ENCODE data around the gene RPS6KB2. TPM values are rescaled to one million over a fixed set of nuclear protein-coding genes. Genes with fewer than 3 reads are reported as not detected.

The RPS6KB2 gene
- total and polyA plus RNA-seq, 12 donors = 36.6 to 111 (median 50.0) TPM

DNA sequence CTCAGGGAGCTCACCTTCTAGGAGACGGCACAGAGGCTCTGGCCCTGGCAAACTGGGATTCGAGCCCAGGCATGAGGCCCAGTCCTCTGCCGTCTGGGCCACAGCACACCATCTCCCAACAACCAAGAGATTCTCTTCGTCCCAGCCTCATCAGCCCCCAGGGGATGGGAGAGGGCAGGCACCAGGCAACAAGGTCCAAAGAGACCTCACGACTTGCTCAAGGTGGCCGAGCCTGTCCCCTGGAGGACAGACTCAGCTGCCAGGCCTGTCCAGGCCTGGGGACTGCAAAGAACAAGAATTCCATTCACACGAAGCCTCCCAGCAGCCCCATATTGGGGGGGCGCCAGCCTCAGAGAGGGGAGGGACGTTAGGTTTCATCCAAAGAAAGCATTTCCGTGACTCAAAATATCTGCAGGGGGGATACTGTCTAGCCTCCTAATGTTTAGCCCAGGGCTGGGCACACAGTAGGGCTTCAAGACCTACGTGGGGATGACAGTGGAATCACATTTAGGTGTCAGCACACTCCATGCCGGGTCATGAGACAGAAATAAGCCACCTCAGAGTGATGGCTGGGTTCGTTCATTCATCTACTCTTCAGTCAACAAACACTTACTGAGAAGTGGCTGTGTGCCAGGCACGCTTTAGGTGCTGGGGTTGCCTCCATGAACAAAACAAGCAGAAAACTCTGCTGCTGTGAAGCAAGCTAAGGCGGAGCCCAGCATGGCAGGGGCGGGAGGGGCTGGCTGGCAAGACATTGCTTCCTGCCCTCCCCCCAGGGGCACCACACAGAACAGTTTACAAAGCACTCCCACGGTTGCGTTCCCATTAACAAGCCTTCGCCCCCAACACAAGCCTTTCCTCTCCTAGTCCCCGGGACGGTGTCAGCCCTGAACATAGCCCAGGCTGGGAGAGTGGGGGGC lies 11.6 kb upstream of the RPS6KB2 start:
- no peak overlapping the region for H3K4me3 ChIP-seq
- peaks cover 14% of the 10 kb centered on the region for H3K27me3 ChIP-seq
- 64 to 80% (median 71%) methylated on average over 14 to 21 of the region's 21 CpGs for WGBS, 4 donors
- H3K4me1 ChIP-seq (replicated peaks in 1 of 2) = peaks cover 10 to 16% of the 10 kb centered on the region in 2 donors
- H3K27ac ChIP-seq = no peak overlapping the region
- H3K36me3 ChIP-seq (replicated peaks in 1 of 2) = no peaks in the 10 kb centered on the region
- no peak for TF ChIP-seq POLR2A (IDR thresholded peaks at IDR 0.05)
- TF ChIP-seq, protein P1, sequence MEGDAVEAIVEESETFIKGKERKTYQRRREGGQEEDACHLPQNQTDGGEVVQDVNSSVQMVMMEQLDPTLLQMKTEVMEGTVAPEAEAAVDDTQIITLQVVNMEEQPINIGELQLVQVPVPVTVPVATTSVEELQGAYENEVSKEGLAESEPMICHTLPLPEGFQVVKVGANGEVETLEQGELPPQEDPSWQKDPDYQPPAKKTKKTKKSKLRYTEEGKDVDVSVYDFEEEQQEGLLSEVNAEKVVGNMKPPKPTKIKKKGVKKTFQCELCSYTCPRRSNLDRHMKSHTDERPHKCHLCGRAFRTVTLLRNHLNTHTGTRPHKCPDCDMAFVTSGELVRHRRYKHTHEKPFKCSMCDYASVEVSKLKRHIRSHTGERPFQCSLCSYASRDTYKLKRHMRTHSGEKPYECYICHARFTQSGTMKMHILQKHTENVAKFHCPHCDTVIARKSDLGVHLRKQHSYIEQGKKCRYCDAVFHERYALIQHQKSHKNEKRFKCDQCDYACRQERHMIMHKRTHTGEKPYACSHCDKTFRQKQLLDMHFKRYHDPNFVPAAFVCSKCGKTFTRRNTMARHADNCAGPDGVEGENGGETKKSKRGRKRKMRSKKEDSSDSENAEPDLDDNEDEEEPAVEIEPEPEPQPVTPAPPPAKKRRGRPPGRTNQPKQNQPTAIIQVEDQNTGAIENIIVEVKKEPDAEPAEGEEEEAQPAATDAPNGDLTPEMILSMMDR (IDR thresholded peaks at IDR 0.05) = no peak
- no peaks in the 10 kb centered on the region for H3K9me3 ChIP-seq (replicated peaks in 1 of 3)
- intact Hi-C loops (cut with DNase I) = no loop called here
- DNase-seq = no peak

DNA sequence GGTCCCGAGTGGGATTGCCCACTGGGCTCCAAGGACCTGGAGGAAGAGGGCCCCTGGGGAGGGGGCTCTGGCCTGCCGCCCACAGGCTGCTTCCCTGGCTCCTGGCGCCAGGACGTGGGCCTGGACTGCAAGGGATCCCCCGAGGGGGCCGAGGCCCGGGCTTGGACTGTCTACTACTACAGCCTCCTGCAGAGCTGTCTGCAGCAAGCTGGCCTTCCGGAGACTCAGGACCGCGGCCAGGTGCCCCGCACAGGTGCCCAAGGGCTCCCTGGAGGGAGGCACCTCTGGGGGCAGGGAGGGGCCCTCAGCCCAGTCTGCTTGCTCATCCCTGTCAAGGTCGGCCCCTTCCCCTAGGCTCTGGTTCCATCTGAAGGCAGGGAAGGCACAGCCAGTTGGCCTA lies 10.9 kb upstream of the RPS6KB2 start:
- H3K9me3 ChIP-seq (replicated peaks in 1 of 3) = no peaks in the 10 kb centered on the region
- no peak overlapping the region for H3K4me3 ChIP-seq
- peaks cover 13% of the 10 kb centered on the region for H3K27me3 ChIP-seq
- TF ChIP-seq, protein P1 (IDR thresholded peaks at IDR 0.05) = no peak
- TF ChIP-seq POLR2A (IDR thresholded peaks at IDR 0.05) = no peak
- WGBS, 4 donors = 89 to 97% (median 89%) methylated on average over 7 to 12 of the region's 12 CpGs; no CpG with 5 or more reads in 1 of the 4 donors
- no peaks in the 10 kb centered on the region for H3K36me3 ChIP-seq (replicated peaks in 1 of 2)
- no peak for DNase-seq
- intact Hi-C loops (cut with DNase I) = no loop called here
- no peak overlapping the region for H3K27ac ChIP-seq
- peaks cover 10 to 16% of the 10 kb centered on the region in 2 donors for H3K4me1 ChIP-seq (replicated peaks in 1 of 2)

DNA sequence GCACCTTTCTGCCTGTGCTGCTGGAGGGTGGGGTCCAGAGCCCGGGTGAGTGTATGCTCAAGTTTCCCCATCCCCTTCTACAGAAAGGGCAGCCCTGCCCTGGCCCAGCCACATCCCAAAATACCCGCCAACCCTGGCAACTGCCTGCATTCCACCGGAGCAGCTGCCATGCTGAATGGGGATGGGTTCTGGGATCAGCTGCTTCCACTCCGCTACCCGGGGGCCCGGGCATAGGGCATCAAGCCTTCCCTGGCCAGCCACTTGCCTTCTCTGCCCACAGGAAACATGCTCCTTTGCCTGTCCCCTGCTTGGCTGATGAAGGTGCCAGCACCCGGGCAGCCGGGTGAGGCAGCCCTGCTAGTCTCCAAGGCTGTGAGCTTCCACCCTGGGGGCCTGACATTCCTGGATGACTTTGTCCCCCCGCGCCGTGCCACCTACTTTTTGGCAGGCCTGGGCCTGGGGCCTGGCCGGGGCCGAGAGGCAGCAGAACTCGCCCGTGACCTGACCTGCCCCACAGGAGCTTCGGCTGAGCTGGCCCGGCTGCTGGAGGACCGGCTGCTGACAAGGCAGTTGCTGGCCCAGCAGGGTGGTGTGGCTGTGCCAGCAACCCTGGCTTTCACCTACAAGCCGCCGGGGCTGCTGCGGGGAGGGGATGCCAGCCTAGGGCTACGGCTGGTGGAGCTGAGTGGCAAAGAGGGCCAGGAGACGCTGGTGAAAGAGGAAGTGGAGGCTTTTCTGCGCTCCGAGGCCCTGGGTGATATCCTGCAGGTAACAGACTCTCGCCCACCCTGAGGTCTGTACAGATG lies 9.6 kb upstream of the RPS6KB2 start:
- Histone ChIP-seq H3K27ac (no peak overlapping the region), H3K4me1 (replicated peaks in 1 of 2) (peaks cover 10 to 12% of the 10 kb centered on the region in 2 donors), H3K36me3 (replicated peaks in 1 of 2) (no peaks in the 10 kb centered on the region), H3K27me3 (peaks cover 3% of the 10 kb centered on the region), H3K4me3 (no peak overlapping the region), H3K9me3 (replicated peaks in 1 of 3) (no peaks in the 10 kb centered on the region)
- WGBS, 4 donors = 78 to 88% (median 82%) methylated on average over 12 to 26 of the region's 26 CpGs
- no peak for DNase-seq
- TF ChIP-seq, protein P1 (IDR thresholded peaks at IDR 0.05) = no peak
- no peak for TF ChIP-seq POLR2A (IDR thresholded peaks at IDR 0.05)
- intact Hi-C loops (cut with DNase I) = no loop called here
